ENCODE data around the gene PIBF1.
"Not testable (repeated sequence)": the region's sequence is repeated elsewhere in the genome, so short reads cannot be mapped to it uniquely, and the experiment has no call there.

PIBF1 gene

GRCh38 chr13:73015805-73016204 is 233.9 kb downstream of the PIBF1 start:
- DNase-seq: no peak

GRCh38 chr13:73018336-73018735 is 236.4 kb downstream of the PIBF1 start:
- DNase-seq: no peak

GRCh38 chr13:73025217-73026012 is 243.5 kb downstream of the PIBF1 start:
- DNase-seq: no peak

GRCh38 chr13:73034901-73035300 is 253.0 kb downstream of the PIBF1 start:
- DNase-seq: no peak

- no peak for DNase-seq
These were observed 253.7 kb downstream of the PIBF1 start for GRCh38 chr13:73035660-73036059.

- no peak for DNase-seq
These were observed 254.6 kb downstream of the PIBF1 start for GRCh38 chr13:73036566-73036965.

- no peak for DNase-seq
These were observed 256.1 kb downstream of the PIBF1 start for GRCh38 chr13:73038064-73038463.

- peak in 1 of 51 donors; percentile 5 for DNase-seq
These were observed 257.5 kb downstream of the PIBF1 start for GRCh38 chr13:73039201-73040108.

- no peak for DNase-seq
These were observed 258.6 kb downstream of the PIBF1 start for GRCh38 chr13:73040484-73040883.

- DNase-seq: no peak
These were observed 259.1 kb downstream of the PIBF1 start for GRCh38 chr13:73040968-73041596.

GRCh38 chr13:73045031-73045430 is 263.1 kb downstream of the PIBF1 start:
- no peak for DNase-seq

- not testable (repeated sequence) for DNase-seq
These were observed 266.7 kb downstream of the PIBF1 start for GRCh38 chr13:73048615-73049014.

GRCh38 chr13:73054712-73055111 is 272.8 kb downstream of the PIBF1 start:
- DNase-seq: no peak

- no peak for DNase-seq
These were observed 274.1 kb downstream of the PIBF1 start for GRCh38 chr13:73055813-73056564.

GRCh38 chr13:73056565-73056962 is 274.6 kb downstream of the PIBF1 start:
- no peak for DNase-seq

GRCh38 chr13:73057284-73058063 is 275.5 kb downstream of the PIBF1 start:
- DNase-seq: no peak

GRCh38 chr13:73058064-73058313 is 276.1 kb downstream of the PIBF1 start:
- no peak for DNase-seq

GRCh38 chr13:73058432-73058735 is 276.5 kb downstream of the PIBF1 start:
- DNase-seq: no peak

- DNase-seq: peak; percentile 8 to 91 (median 77)
These were observed 277.0 kb downstream of the PIBF1 start, which contains the start of gene KLF5 for GRCh38 chr13:73058736-73059459. Gene KLF5 (plus strand): TSS chr13:73059005. CDS start chr13:73059328, 323 bp downstream.
